ENCODE measurements around the gene LDHAL6B. TPM values are rescaled to one million over a fixed set of nuclear protein-coding genes. Genes with fewer than 3 reads are reported as not detected.

Gene LDHAL6B
- total and polyA plus RNA-seq, 7 donors, result not detected

GRCh38 chr15:59172289-59172901 lies 34.2 kb upstream of the LDHAL6B start:
- TF ChIP-seq POLR2AphosphoS5 (IDR thresholded peaks at IDR 0.05) (no peak), EP300 (IDR thresholded peaks at IDR 0.05) (no peak), POLR2A (IDR thresholded peaks at IDR 0.05) (no peak)
- Histone ChIP-seq H3K4me3 (no peak overlapping the region), H3K9me3 (no peaks in the 10 kb centered on the region), H3K27ac (no peak overlapping the region), H3K27me3 (no peaks in the 10 kb centered on the region), H3K4me1 (peaks cover 0 to 31% (median 10%) of the 10 kb centered on the region in 4 donors), H3K36me3 (peaks cover 0 to 33% (median 3%) of the 10 kb centered on the region in 4 donors)
- no peak for DNase-seq
- intact Hi-C loops (cut with DNase I), result no loop called here
- 98% methylated on average over 7 of the region's 7 CpGs for WGBS, 2 donors

- 96 to 98% methylated on average over 5 of the region's 5 CpGs for WGBS, 2 donors
- peaks cover 0 to 31% (median 10%) of the 10 kb centered on the region in 4 donors for H3K4me1 ChIP-seq
- peaks cover 0 to 36% (median 5%) of the 10 kb centered on the region in 4 donors for H3K36me3 ChIP-seq
- no peak overlapping the region for H3K27ac ChIP-seq
- TF ChIP-seq EP300 (IDR thresholded peaks at IDR 0.05), result no peak
- TF ChIP-seq CTCF (IDR thresholded peaks at IDR 0.05), result no peak
- no peak for TF ChIP-seq POLR2A (IDR thresholded peaks at IDR 0.05)
- no peak for TF ChIP-seq POLR2AphosphoS5 (IDR thresholded peaks at IDR 0.05)
- no peak overlapping the region for H3K4me3 ChIP-seq
- DNase-seq, result no peak
- intact Hi-C loops (cut with DNase I), result no loop called here
- H3K27me3 ChIP-seq, result no peaks in the 10 kb centered on the region
- H3K9me3 ChIP-seq, result no peaks in the 10 kb centered on the region
Measured at GRCh38 chr15:59173194-59173593, 33.4 kb upstream of the LDHAL6B start.

DNA sequence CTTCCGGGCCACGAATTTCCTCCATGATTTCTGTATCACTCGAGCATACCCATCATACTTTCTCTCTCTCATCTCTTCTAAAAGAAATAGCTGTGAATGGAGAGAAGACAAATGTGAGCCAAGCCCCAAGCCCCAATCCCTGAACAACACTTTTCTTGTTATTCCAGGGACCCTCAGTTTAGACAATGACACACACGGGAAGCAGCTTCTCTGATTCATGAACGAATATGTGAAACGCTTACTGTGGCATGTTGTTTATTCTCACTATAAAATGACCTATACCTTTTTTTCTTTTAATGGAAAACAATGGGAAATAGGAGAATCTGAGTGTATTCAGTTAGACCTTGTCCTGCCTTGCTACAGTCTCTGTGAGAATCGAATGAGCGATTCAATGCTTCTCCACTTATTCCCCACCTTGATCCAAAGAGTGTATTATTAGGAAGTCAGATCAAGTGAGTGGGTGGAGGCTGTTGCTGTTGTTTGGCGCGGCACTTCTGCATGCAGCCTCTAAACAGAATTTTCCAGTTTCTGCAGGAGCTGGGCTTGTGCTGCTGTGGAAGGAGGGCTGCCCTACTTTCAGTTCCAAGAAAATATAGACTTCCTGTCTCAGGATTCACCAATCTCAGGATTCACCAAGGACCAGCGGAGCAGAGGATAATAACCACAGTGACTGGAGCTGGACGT lies 32.4 kb upstream of the LDHAL6B start:
- DNase-seq, result no peak
- Histone ChIP-seq H3K4me3 (no peak overlapping the region), H3K27me3 (no peaks in the 10 kb centered on the region), H3K4me1 (peaks cover 0 to 23% (median 7%) of the 10 kb centered on the region in 4 donors), H3K36me3 (peaks cover 0 to 40% (median 5%) of the 10 kb centered on the region in 4 donors), H3K9me3 (no peaks in the 10 kb centered on the region), H3K27ac (peak overlapping the region in 1 of 4 donors; percentile 56)
- intact Hi-C loops (cut with DNase I), result loop anchor here (2.0 kb wide), 1 partner anchor 319 kb away; no protein-coding TSS in a partner anchor
- no peak for TF ChIP-seq CTCF (IDR thresholded peaks at IDR 0.05)
- no peak for TF ChIP-seq POLR2A (IDR thresholded peaks at IDR 0.05)
- no peak for TF ChIP-seq POLR2AphosphoS5 (IDR thresholded peaks at IDR 0.05)
- no peak for TF ChIP-seq EP300 (IDR thresholded peaks at IDR 0.05)
- 88 to 89% methylated on average over 12 of the region's 12 CpGs for WGBS, 2 donors

DNA sequence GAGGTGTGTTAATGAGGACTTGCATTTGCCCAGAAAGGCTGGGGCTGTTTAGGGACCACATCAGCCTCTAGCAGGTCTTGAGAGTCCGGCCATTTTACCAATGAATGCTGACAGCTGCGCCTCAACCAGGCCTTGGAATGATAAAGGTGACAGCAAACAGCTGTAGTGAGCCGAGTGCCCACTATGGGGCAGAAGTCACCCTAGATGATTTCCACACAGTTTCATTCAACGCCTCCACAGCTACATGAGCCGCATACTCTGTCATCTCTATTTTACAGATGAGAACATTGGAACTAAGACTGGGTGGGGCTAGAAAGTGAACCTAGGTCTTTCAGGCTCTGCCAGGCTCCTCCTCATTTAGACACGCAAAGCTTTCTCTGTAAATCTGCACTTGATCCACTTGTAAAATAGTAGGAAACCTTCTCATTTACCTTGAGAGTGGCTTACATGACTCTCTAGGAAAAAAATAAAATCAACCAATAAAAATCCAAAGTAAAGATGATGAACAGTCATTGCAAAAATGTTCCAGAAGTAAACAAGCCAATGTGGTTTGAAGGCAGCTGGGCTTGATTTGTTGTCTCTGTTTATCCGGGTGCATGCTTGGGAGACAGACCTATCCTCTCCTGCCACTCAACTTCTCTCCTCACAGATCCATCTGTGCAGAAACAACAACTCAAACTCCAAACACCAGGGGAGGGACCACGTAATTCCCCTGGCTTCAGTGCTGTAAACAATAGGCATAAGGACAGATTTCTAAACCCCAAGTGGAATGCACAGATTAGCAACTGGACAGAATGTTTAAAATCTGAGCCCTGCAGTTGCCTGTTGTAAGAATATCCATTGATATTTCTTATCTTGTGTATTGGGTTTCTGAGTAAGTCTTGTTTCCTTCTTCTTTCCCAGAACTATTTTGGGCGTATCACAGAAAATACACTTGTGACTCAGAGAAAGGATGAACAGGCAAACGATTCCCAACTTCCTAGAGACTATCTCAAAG lies 31.5 kb upstream of the LDHAL6B start:
- Histone ChIP-seq H3K27ac (peak overlapping the region in 2 of 4 donors; percentile 43 to 56), H3K27me3 (no peaks in the 10 kb centered on the region), H3K36me3 (peaks cover 0 to 40% (median 5%) of the 10 kb centered on the region in 4 donors), H3K4me3 (no peak overlapping the region), H3K4me1 (peaks cover 0 to 15% (median 5%) of the 10 kb centered on the region in 4 donors), H3K9me3 (no peaks in the 10 kb centered on the region)
- WGBS, 2 donors, result 23 to 50% methylated on average over 10 of the region's 10 CpGs
- intact Hi-C loops (cut with DNase I), result loop anchor here (2.0 kb wide), 1 partner anchor 318 kb away; no protein-coding TSS in a partner anchor
- DNase-seq, result peak; percentile 66
- peak; percentile 14 to 56 (median 48) for TF ChIP-seq CTCF (IDR thresholded peaks at IDR 0.05)
- TF ChIP-seq EP300 (IDR thresholded peaks at IDR 0.05), result no peak
